Osteoblast (primary cell): ENCODE measurements around the gene TBX2. TPM values are rescaled to one million over a fixed set of nuclear protein-coding genes. Genes with fewer than 3 reads are reported as not detected.

Experiments used
- DNase-seq: peaks from one replicate; pipeline ENCODE4 v3.0.0; 2011; ENCODE audit warnings: low spot score, mixed read lengths; ENCODE audit not compliant: insufficient read length; ENCODE audit errors: missing footprints
- H2AFZ ChIP-seq: 2 replicates; pipeline ENCODE4 v1.6.0; 2011; ENCODE audit warnings: mild to moderate bottlenecking, low read length
- H3K27ac ChIP-seq: 2 replicates; pipeline ENCODE4 v1.5.1; 2011; ENCODE audit warnings: mild to moderate bottlenecking, low read depth, low read length, moderate library complexity
- H3K27me3 ChIP-seq: 2 replicates; pipeline ENCODE4 v1.6.0; 2012; ENCODE audit warnings: mild to moderate bottlenecking, control low read depth, inconsistent platforms, low read length, moderate library complexity; ENCODE audit not compliant: insufficient read depth
- H3K36me3 ChIP-seq: 2 replicates; pipeline ENCODE4 v1.5.1; 2011; ENCODE audit warnings: mild to moderate bottlenecking, low read length, control low read depth, moderate library complexity; ENCODE audit not compliant: insufficient read depth
- H3K4me1 ChIP-seq: 2 replicates; pipeline ENCODE4 v1.5.1; 2011; ENCODE audit warnings: mild to moderate bottlenecking, low read length, control low read depth, moderate library complexity; ENCODE audit not compliant: insufficient read depth
- H3K4me2 ChIP-seq: 2 replicates; pipeline ENCODE4 v1.6.0; 2011; ENCODE audit warnings: mild to moderate bottlenecking, low read length; ENCODE audit not compliant: insufficient read depth
- H3K4me3 ChIP-seq: fragments of 200-600 bp; sonication (generic); 3 replicates; pipeline ENCODE4 v1.5.1; 2012; ENCODE audit warnings: mild to moderate bottlenecking, low read length, inconsistent platforms; ENCODE audit not compliant: insufficient read depth
- H3K79me2 ChIP-seq: 2 replicates; pipeline ENCODE4 v1.6.0; 2012; ENCODE audit warnings: mild to moderate bottlenecking, low read length, control low read depth, inconsistent platforms; ENCODE audit not compliant: insufficient read depth
- H3K9me3 ChIP-seq: 2 replicates; pipeline ENCODE4 v1.5.1; 2011; ENCODE audit warnings: low read depth, low read length, control low read depth
- H4K20me1 ChIP-seq: 2 replicates; pipeline ENCODE4 v1.6.0; 2012; ENCODE audit warnings: mild to moderate bottlenecking, low read length, control low read depth; ENCODE audit not compliant: insufficient read depth
- total RNA-seq: library from RNA; depleted of rRNA; stranded (reverse); fragments of >200 nt; gene quantifications from 2 replicates; pipeline ENCODE4 v1.2.3, GENCODE V29; 2012
- TF ChIP-seq, protein P1 (sequence below): IDR thresholded peaks from 2 replicates; pipeline ENCODE4 v1.5.1; 2011; ENCODE audit warnings: mild to moderate bottlenecking, low read depth, low read length, moderate library complexity; ENCODE audit errors: extremely low read depth

The TBX2 gene
- total RNA-seq, 1 donor = 11.6 TPM

DNA sequence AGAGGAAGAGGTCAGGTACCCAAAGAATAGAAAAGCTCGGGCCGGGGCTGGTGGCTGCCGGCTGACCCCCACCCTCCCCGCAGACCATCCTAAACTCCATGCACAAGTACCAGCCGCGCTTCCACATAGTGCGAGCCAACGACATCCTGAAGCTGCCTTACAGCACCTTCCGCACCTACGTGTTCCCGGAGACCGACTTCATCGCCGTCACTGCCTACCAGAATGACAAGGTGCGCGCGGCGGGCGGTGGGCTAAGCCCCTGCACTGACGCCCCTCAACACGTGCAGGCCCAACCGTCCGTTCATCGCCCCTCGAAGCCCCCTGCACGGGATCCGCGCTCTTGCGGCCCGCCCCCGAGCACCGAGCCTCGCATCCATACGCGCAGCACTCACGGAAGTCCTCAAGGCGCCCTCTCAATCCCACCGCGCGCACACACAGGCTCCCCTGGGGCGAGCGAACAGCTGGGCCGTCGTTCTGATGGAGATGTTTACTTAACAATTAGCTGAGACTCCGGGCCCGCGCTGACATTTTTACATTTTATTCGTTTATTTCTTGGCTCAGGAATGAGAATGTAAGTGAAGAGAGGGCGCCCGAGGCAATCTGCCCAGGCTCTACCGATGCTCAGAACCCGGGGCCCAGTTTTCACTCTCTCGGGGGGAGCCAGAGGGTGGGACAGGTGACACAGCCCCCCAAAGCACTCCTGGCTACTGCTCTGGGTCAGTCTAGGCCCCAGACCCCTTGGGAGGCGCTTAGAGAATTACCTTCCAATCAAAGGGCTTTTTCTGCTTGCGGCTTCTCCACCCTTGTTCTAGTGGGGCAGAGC is 3.5 kb downstream of the TBX2 start:
- TF ChIP-seq, protein P1, sequence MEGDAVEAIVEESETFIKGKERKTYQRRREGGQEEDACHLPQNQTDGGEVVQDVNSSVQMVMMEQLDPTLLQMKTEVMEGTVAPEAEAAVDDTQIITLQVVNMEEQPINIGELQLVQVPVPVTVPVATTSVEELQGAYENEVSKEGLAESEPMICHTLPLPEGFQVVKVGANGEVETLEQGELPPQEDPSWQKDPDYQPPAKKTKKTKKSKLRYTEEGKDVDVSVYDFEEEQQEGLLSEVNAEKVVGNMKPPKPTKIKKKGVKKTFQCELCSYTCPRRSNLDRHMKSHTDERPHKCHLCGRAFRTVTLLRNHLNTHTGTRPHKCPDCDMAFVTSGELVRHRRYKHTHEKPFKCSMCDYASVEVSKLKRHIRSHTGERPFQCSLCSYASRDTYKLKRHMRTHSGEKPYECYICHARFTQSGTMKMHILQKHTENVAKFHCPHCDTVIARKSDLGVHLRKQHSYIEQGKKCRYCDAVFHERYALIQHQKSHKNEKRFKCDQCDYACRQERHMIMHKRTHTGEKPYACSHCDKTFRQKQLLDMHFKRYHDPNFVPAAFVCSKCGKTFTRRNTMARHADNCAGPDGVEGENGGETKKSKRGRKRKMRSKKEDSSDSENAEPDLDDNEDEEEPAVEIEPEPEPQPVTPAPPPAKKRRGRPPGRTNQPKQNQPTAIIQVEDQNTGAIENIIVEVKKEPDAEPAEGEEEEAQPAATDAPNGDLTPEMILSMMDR = no peak
- peaks cover 91% of the 10 kb centered on the region for H3K79me2 ChIP-seq
- H3K4me2 ChIP-seq = peak overlapping the region; percentile 90
- H3K36me3 ChIP-seq = peaks cover 49% of the 10 kb centered on the region
- peak overlapping the region; percentile 88 for H3K4me3 ChIP-seq
- H3K4me1 ChIP-seq = peaks cover 25% of the 10 kb centered on the region
- no peak overlapping the region for H2AFZ ChIP-seq
- DNase-seq = peak; percentile 91
- peak overlapping the region; percentile 31 for H3K27ac ChIP-seq
- no peaks in the 10 kb centered on the region for H3K27me3 ChIP-seq
- no peaks in the 10 kb centered on the region for H3K9me3 ChIP-seq
- H4K20me1 ChIP-seq = peaks cover 25% of the 10 kb centered on the region

DNA sequence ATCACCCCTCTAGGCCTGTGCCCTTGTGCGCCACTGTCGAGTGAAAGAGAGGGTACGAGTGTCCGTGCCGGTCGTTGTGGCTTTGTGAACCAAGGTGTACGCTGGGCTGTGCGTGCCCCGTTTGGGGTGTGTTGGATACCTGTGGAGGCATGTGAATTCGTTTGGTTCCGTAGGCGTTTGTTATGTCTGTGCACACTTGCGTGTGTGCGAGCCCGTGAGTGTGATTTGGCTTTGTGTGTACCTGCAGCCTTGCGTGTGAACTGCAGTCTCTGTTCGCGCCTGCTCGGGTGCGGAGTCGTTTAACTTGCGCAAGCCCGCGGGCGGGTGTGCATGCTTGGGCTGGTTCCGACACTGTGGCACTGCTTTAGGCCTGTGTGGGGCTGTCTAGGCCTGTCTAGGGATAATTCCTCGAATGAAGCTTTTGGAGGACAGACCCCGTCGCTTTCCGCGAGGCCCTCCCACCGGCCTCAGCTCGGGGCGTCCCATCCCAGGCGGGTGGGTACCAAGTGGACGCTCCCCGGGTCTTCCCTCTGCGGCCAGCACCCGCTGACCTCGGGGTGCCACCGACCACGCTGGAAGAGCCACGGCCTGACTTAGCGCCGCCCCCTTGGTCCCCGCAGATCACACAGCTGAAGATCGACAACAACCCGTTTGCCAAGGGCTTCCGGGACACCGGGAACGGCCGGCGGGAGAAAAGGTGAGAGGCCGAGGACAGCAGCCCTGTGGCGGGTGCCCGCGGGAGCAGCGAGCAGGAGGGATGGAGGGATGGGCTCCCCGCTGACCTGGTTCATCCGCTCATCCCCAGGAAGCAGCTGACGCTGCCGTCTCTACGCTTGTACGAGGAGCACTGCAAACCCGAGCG is 4.4 kb downstream of the TBX2 start:
- no peak overlapping the region for H2AFZ ChIP-seq
- H3K4me2 ChIP-seq = peak overlapping the region; percentile 90
- H3K27me3 ChIP-seq = no peaks in the 10 kb centered on the region
- peaks cover 88% of the 10 kb centered on the region for H3K79me2 ChIP-seq
- peaks cover 57% of the 10 kb centered on the region for H3K36me3 ChIP-seq
- peak overlapping the region; percentile 31 for H3K27ac ChIP-seq
- peaks cover 28% of the 10 kb centered on the region for H3K4me1 ChIP-seq
- H4K20me1 ChIP-seq = peaks cover 25% of the 10 kb centered on the region
- H3K4me3 ChIP-seq = peak overlapping the region; percentile 88
- DNase-seq = peak; percentile 90
- no peaks in the 10 kb centered on the region for H3K9me3 ChIP-seq
- TF ChIP-seq, protein P1 = no peak

DNA sequence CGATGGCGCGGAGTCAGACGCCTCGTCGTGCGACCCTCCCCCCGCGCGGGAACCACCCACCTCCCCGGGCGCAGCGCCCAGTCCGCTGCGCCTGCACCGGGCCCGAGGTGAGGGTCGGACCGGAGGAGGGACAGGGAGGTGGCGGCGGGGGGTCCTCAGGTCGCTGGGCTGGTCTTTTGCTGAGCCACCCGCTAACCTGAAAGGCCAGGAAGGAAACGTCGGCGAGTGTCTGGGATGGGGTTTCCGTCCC is 4.9 kb downstream of the TBX2 start:
- peaks cover 25% of the 10 kb centered on the region for H4K20me1 ChIP-seq
- H2AFZ ChIP-seq = no peak overlapping the region
- H3K79me2 ChIP-seq = peaks cover 84% of the 10 kb centered on the region
- TF ChIP-seq, protein P1 = no peak
- H3K4me1 ChIP-seq = peaks cover 28% of the 10 kb centered on the region
- H3K4me3 ChIP-seq = no peak overlapping the region
- H3K27ac ChIP-seq = no peak overlapping the region
- H3K36me3 ChIP-seq = peaks cover 57% of the 10 kb centered on the region
- H3K4me2 ChIP-seq = no peak overlapping the region
- DNase-seq = peak; percentile 75
- H3K27me3 ChIP-seq = no peaks in the 10 kb centered on the region
- no peaks in the 10 kb centered on the region for H3K9me3 ChIP-seq
